Stimulated activated naive CD8-positive, alpha-beta T cell treated with anti-CD3 and anti-CD28 coated beads, Interleukin-15, Interleukin-2, amounts not matched to agents 100 ng/mL and 50 ng/mL, for 24 hours (primary cell): ENCODE results near the gene H6PD.

Source experiments
- H3K27ac Mint-ChIP-seq: one replicate; pipeline ENCODE4 v1.8.0; 2021; ENCODE audit warnings: mild to moderate bottlenecking, mixed read lengths
- H3K27me3 Mint-ChIP-seq: one replicate; pipeline ENCODE4 v1.8.0; 2021; ENCODE audit warnings: mixed read lengths
- H3K36me3 Mint-ChIP-seq: one replicate; pipeline ENCODE4 v1.8.0; 2021; ENCODE audit warnings: low read depth, mixed read lengths
- H3K4me1 Mint-ChIP-seq: one replicate; pipeline ENCODE4 v1.8.0; 2021; ENCODE audit warnings: low read depth, mixed read lengths
- H3K4me3 Mint-ChIP-seq: one replicate; pipeline ENCODE4 v1.8.0; 2021; ENCODE audit warnings: mild to moderate bottlenecking, mixed read lengths
- H3K9me3 Mint-ChIP-seq: one replicate; pipeline ENCODE4 v1.8.0; 2021; ENCODE audit warnings: mixed read lengths

H6PD gene, protein sequence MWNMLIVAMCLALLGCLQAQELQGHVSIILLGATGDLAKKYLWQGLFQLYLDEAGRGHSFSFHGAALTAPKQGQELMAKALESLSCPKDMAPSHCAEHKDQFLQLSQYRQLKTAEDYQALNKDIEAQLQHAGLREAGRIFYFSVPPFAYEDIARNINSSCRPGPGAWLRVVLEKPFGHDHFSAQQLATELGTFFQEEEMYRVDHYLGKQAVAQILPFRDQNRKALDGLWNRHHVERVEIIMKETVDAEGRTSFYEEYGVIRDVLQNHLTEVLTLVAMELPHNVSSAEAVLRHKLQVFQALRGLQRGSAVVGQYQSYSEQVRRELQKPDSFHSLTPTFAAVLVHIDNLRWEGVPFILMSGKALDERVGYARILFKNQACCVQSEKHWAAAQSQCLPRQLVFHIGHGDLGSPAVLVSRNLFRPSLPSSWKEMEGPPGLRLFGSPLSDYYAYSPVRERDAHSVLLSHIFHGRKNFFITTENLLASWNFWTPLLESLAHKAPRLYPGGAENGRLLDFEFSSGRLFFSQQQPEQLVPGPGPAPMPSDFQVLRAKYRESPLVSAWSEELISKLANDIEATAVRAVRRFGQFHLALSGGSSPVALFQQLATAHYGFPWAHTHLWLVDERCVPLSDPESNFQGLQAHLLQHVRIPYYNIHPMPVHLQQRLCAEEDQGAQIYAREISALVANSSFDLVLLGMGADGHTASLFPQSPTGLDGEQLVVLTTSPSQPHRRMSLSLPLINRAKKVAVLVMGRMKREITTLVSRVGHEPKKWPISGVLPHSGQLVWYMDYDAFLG

GRCh38 chr1:9234223-9235095 is at the start of gene H6PD:
TSS of gene H6PD (plus strand) at chr1:9234774. CDS start at chr1:9244935, 10,161 bp downstream.
- H3K4me3 Mint-ChIP-seq = peak within 1 kb of the TSS; percentile 87
- H3K9me3 Mint-ChIP-seq = no peaks in the 10 kb centered on the region
- no peaks in the 10 kb centered on the region for H3K36me3 Mint-ChIP-seq
- peaks cover 50% of the 10 kb centered on the region for H3K4me1 Mint-ChIP-seq
- H3K27me3 Mint-ChIP-seq = no peaks in the 10 kb centered on the region
- peak within 1 kb of the TSS; percentile 90 for H3K27ac Mint-ChIP-seq

GRCh38 chr1:9186082-9186859 is 48.3 kb upstream of the H6PD start:
- Mint-ChIP-seq H3K4me1 (peaks cover 6% of the 10 kb centered on the region), H3K9me3 (no peaks in the 10 kb centered on the region), H3K4me3 (no peak overlapping the region)

GRCh38 chr1:9187004-9187403 is 47.6 kb upstream of the H6PD start:
- Mint-ChIP-seq H3K9me3 (no peaks in the 10 kb centered on the region), H3K27ac (no peak overlapping the region), H3K4me1 (no peaks in the 10 kb centered on the region), H3K36me3 (no peaks in the 10 kb centered on the region), H3K4me3 (no peak overlapping the region), H3K27me3 (peaks cover 30% of the 10 kb centered on the region)

More at GRCh38 chr1:9186082-9186859, 48.3 kb upstream of the H6PD start:
- Mint-ChIP-seq H3K27me3 (peaks cover 32% of the 10 kb centered on the region), H3K27ac (no peak overlapping the region), H3K36me3 (no peaks in the 10 kb centered on the region)

GRCh38 chr1:9190234-9190633 is 44.3 kb upstream of the H6PD start:
- no peaks in the 10 kb centered on the region for H3K36me3 Mint-ChIP-seq
- H3K4me1 Mint-ChIP-seq = no peaks in the 10 kb centered on the region
- H3K4me3 Mint-ChIP-seq = no peak overlapping the region
- no peaks in the 10 kb centered on the region for H3K9me3 Mint-ChIP-seq
- peaks cover 32% of the 10 kb centered on the region for H3K27me3 Mint-ChIP-seq
- no peak overlapping the region for H3K27ac Mint-ChIP-seq

- no peak overlapping the region for H3K27ac Mint-ChIP-seq
- H3K27me3 Mint-ChIP-seq = peaks cover 32% of the 10 kb centered on the region
- H3K4me3 Mint-ChIP-seq = no peak overlapping the region
- H3K36me3 Mint-ChIP-seq = no peaks in the 10 kb centered on the region
- H3K4me1 Mint-ChIP-seq = peaks cover 4% of the 10 kb centered on the region
- no peaks in the 10 kb centered on the region for H3K9me3 Mint-ChIP-seq
Measured at GRCh38 chr1:9191231-9191630, 43.3 kb upstream of the H6PD start.

GRCh38 chr1:9192578-9193232 is 41.9 kb upstream of the H6PD start:
- no peak overlapping the region for H3K4me3 Mint-ChIP-seq
- no peak overlapping the region for H3K27ac Mint-ChIP-seq
- H3K27me3 Mint-ChIP-seq = peaks cover 42% of the 10 kb centered on the region
- H3K36me3 Mint-ChIP-seq = no peaks in the 10 kb centered on the region
- no peaks in the 10 kb centered on the region for H3K9me3 Mint-ChIP-seq
- peaks cover 17% of the 10 kb centered on the region for H3K4me1 Mint-ChIP-seq

DNA sequence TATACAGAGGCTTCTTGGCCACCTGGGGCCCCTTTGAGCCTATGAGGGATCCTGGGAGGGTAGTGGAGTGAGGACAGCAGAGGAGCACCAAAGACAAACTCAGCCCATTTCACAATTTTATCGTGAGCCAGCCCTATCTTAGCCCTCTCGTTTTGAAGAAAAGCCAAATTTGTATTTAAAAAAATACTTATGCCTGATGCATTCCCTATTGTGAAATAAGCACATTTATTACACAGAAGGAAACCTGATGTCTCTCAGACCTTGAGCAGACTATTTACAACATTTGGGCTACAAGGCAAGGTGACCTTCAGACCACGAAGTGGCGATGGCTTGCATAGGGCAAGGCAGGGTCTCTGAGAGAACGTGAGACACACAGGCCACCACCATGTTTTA is 41.3 kb upstream of the H6PD start:
- Mint-ChIP-seq H3K27ac (no peak overlapping the region), H3K27me3 (peaks cover 47% of the 10 kb centered on the region), H3K4me1 (peaks cover 17% of the 10 kb centered on the region), H3K36me3 (no peaks in the 10 kb centered on the region), H3K9me3 (no peaks in the 10 kb centered on the region), H3K4me3 (no peak overlapping the region)

DNA sequence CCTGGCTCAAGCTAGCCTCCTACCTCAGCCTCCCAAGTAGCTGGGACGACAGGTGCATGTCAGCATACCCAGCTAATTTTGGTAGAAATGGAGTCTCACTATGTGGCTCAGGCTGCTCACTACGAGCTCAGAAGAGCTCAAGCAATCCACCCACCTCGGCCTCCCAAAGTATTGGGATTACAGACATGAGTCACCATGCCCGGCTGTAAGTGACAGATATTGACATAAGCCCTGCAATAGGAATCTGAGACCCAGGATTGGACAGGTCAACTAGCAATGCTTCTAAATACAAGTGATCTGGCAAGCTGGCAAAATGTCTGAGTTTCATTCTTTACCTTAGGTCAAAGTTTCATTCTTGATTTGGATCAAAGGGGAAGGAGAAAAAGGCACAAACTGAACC is 40.5 kb upstream of the H6PD start:
- H3K27me3 Mint-ChIP-seq = peaks cover 53% of the 10 kb centered on the region
- H3K36me3 Mint-ChIP-seq = no peaks in the 10 kb centered on the region
- H3K4me3 Mint-ChIP-seq = no peak overlapping the region
- no peak overlapping the region for H3K27ac Mint-ChIP-seq
- H3K9me3 Mint-ChIP-seq = no peaks in the 10 kb centered on the region
- H3K4me1 Mint-ChIP-seq = peaks cover 24% of the 10 kb centered on the region

DNA sequence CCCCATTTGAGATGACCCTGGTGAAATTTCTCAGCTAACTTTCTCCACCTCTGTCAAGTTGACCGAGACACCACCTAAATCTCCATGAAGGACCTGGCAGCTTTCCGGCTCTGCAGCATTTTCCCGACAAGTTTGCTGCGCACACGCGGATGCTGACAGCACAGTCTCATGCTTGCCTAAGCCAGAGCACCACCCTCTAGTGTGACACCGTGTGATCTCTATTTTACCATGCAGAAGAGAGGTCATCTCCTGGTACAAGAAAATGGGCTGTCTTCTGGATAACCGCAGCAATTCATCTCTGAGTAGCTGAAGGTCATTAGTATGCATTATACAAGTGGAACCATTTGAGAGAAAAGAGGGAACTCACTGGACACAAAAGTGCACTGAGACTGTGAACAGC is 38.9 kb upstream of the H6PD start:
- Mint-ChIP-seq H3K4me1 (peaks cover 40% of the 10 kb centered on the region), H3K4me3 (no peak overlapping the region), H3K27ac (no peak overlapping the region), H3K36me3 (no peaks in the 10 kb centered on the region), H3K9me3 (no peaks in the 10 kb centered on the region), H3K27me3 (peaks cover 62% of the 10 kb centered on the region)

DNA sequence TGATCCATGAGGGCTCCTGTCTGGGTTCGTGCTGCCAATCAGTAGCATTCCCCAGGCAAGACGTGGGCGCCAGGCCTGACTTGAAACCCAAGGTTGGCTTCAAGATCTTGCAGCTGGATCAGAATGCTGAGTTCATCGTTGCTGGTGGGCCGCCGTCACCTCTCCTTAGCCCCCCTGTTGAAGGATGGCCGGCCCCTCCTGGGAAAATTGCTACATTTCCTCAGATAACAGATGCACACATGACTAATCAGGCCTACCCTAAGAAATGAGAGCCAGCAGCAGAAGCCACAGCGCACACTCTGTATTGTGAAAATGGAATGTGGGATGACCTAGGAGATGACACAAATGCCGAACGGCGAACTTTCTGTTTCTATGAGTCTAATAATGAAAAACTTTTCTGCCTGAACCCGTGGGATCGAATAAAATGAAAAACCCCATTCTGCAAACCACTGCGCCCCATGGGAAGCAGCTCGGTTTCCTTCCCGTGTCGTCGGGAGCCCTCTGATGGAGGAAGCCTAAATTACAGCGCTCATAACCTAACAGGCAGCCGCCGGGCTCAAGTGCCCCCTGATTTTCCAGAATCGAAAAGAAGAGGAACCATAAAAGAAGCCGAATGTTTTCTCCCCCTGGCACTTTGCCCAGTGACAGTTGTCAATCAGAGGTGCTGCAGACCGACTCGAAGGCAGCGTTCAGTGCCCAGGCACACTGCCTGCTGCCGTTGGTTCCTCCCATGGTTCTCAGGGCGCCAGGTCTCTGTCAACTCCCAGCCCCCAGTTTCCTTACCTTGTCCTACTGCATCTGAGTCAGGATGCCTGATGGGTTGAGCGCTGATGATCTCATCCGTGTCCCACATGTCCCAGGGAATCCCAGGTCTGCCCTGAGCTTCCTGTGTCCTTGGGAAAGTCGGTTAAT is 38.2 kb upstream of the H6PD start:
- peaks cover 63% of the 10 kb centered on the region for H3K27me3 Mint-ChIP-seq
- no peak overlapping the region for H3K4me3 Mint-ChIP-seq
- peaks cover 48% of the 10 kb centered on the region for H3K4me1 Mint-ChIP-seq
- no peaks in the 10 kb centered on the region for H3K36me3 Mint-ChIP-seq
- H3K9me3 Mint-ChIP-seq = no peaks in the 10 kb centered on the region
- H3K27ac Mint-ChIP-seq = no peak overlapping the region

GRCh38 chr1:9197186-9198099 is 37.1 kb upstream of the H6PD start:
- H3K4me3 Mint-ChIP-seq = no peak overlapping the region
- no peak overlapping the region for H3K27ac Mint-ChIP-seq
- H3K36me3 Mint-ChIP-seq = no peaks in the 10 kb centered on the region
- peaks cover 58% of the 10 kb centered on the region for H3K4me1 Mint-ChIP-seq
- H3K27me3 Mint-ChIP-seq = peaks cover 64% of the 10 kb centered on the region
- no peaks in the 10 kb centered on the region for H3K9me3 Mint-ChIP-seq
